ENCODE measurements around the gene TMEM184B. TPM values are rescaled to one million over a fixed set of nuclear protein-coding genes. Genes with fewer than 3 reads are reported as not detected.

TMEM184B gene
- total RNA-seq, 1 experiment from 2014 or later, result 192 TPM

- 0 out of 2 replicates have a peak overlapping the region, but pooled peaks have one; percentile 0 for H3K4me2 ChIP-seq
- CTCF ChIA-PET, result no interaction called here
Observed at GRCh38 chr22:38303974-38304373, 31.2 kb upstream of the TMEM184B start.

DNA sequence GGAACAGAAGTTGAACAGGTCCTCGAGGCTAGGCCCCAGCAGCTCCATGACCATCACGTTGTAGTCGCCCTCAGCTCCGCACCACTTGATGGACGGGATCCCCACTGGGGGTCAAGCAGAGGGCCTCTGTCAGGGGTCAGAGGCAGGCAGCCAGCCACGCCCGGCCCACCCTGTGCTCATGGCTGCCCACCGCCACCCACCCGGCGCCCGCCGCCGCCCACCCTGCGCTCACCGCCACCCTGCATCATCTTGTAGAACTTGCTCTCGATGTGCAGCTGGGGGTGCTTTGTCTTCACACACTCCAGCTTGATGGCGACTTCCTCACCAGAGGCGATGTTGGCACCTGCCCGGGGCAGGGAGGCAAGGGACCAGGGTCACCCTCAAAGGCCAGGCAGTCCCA, 30.1 kb upstream of the TMEM184B start:
- Histone ChIP-seq H3F3A (ENCODE audit: insufficient read depth, low read depth) (peaks cover 78% of the 10 kb centered on the region), H4K20me1 (ENCODE audit: insufficient read depth) (peaks cover 23% of the 10 kb centered on the region), H3K27me3 (ENCODE audit: insufficient read depth, low read depth) (no peaks in the 10 kb centered on the region), H3K9me3 (ENCODE audit: insufficient read depth, low read depth) (no peaks in the 10 kb centered on the region), H3K79me2 (ENCODE audit: low read depth) (peaks cover 79% of the 10 kb centered on the region), H2AFZ (no peak overlapping the region), H3K4me2 (no peak overlapping the region), H3K4me3 (no peak overlapping the region), H3K27ac (peak overlapping the region; percentile 86; the same call in 1 of the 2 replicates), H3K9me2 (ENCODE audit: insufficient read depth) (no peaks in the 10 kb centered on the region), H3K36me3 (ENCODE audit: low read depth) (peaks cover 64% of the 10 kb centered on the region), H3K4me1 (replicated peaks; ENCODE audit: insufficient read depth) (peaks cover 87% of the 10 kb centered on the region)
- intact Hi-C loops (cut with micrococcal nuclease; ENCODE audit: unreplicated experiment), result no loop called here
- ChIA-PET CTCF (no interaction called here), POLR2A (ENCODE audit: unreplicated experiment) (no interaction called here)
- DNase-seq, result no peak
- no peak for TF ChIP-seq CTCF (conservative IDR thresholded peaks at IDR 0.05)
- TF ChIP-seq EZH2 (IDR thresholded peaks at IDR 0.05; ENCODE audit: low read depth), result no peak
- no TSS peak for BruUV-seq (replicated peaks)

More at GRCh38 chr22:38303974-38304373, 31.2 kb upstream of the TMEM184B start:
- Histone ChIP-seq H3K4me1 (replicated peaks; ENCODE audit: insufficient read depth) (peaks cover 81% of the 10 kb centered on the region), H3K79me2 (ENCODE audit: low read depth) (peaks cover 85% of the 10 kb centered on the region), H3K36me3 (ENCODE audit: low read depth) (peaks cover 68% of the 10 kb centered on the region), H2AFZ (no peak overlapping the region), H3K9me3 (ENCODE audit: insufficient read depth, low read depth) (no peaks in the 10 kb centered on the region), H3K27ac (peak overlapping the region; percentile 86; the same call in 1 of the 2 replicates), H3K27me3 (ENCODE audit: insufficient read depth, low read depth) (no peaks in the 10 kb centered on the region), H3K9me2 (ENCODE audit: insufficient read depth) (no peaks in the 10 kb centered on the region), H3F3A (ENCODE audit: insufficient read depth, low read depth) (peaks cover 82% of the 10 kb centered on the region), H3K4me3 (no peak overlapping the region), H4K20me1 (ENCODE audit: insufficient read depth) (peaks cover 24% of the 10 kb centered on the region)
- no TSS peak for BruUV-seq (replicated peaks)
- DNase-seq, result no peak
- no peak for TF ChIP-seq CTCF (conservative IDR thresholded peaks at IDR 0.05)
- no peak for TF ChIP-seq EZH2 (IDR thresholded peaks at IDR 0.05; ENCODE audit: low read depth)
- POLR2A ChIA-PET (ENCODE audit: unreplicated experiment), result no interaction called here
- intact Hi-C loops (cut with micrococcal nuclease; ENCODE audit: unreplicated experiment), result no loop called here

- intact Hi-C loops (cut with micrococcal nuclease; ENCODE audit: unreplicated experiment), result no loop called here
- peaks cover 72% of the 10 kb centered on the region for H3F3A ChIP-seq (ENCODE audit: insufficient read depth, low read depth)
- H3K9me3 ChIP-seq (ENCODE audit: insufficient read depth, low read depth), result no peaks in the 10 kb centered on the region
- H3K4me3 ChIP-seq, result no peak overlapping the region
- peaks cover 15% of the 10 kb centered on the region for H4K20me1 ChIP-seq (ENCODE audit: insufficient read depth)
- peak overlapping the region; percentile 75 for H3K4me2 ChIP-seq
- no peaks in the 10 kb centered on the region for H3K27me3 ChIP-seq (ENCODE audit: insufficient read depth, low read depth)
- DNase-seq, result peak in 1 of 2 experiments; percentile 31
- BruUV-seq (replicated peaks), result no TSS peak
- no peaks in the 10 kb centered on the region for H3K9me2 ChIP-seq (ENCODE audit: insufficient read depth)
- TF ChIP-seq CTCF (conservative IDR thresholded peaks at IDR 0.05) (no peak), EZH2 (IDR thresholded peaks at IDR 0.05; ENCODE audit: low read depth) (no peak)
- H3K36me3 ChIP-seq (ENCODE audit: low read depth), result peaks cover 76% of the 10 kb centered on the region
- POLR2A ChIA-PET (ENCODE audit: unreplicated experiment), result no interaction called here
- CTCF ChIA-PET, result no interaction called here
- peak overlapping the region; percentile 97 for H3K27ac ChIP-seq
- H2AFZ ChIP-seq, result no peak overlapping the region
- peaks cover 87% of the 10 kb centered on the region for H3K4me1 ChIP-seq (replicated peaks; ENCODE audit: insufficient read depth)
- peaks cover 79% of the 10 kb centered on the region for H3K79me2 ChIP-seq (ENCODE audit: low read depth)
Observed at GRCh38 chr22:38300946-38301345, 28.1 kb upstream of the TMEM184B start.

All from PC-9 (cell line).